Ovary (tissue), 9 donors: ENCODE results near the gene GPSM1. TPM values are rescaled to one million over a fixed set of nuclear protein-coding genes. Genes with fewer than 3 reads are reported as not detected.
"Not testable (repeated sequence)": the region's sequence is repeated elsewhere in the genome, so short reads cannot be mapped to it uniquely, and the experiment has no call there.

Experiments
- DNase-seq, 5 donors: peaks; one replicate each; pipeline ENCODE4 v3.0.0-alpha.2; 2019 to 2020
- H3K27ac ChIP-seq, 2 donors: fragments of 200-600 bp; one replicate each; pipeline versions ENCODE4 v1.5.1 to v1.8.0; 2019 to 2022
- H3K27me3 ChIP-seq: fragments of 200-600 bp; one replicate; pipeline ENCODE4 v1.8.0; 2022
- H3K36me3 ChIP-seq: fragments of 200-600 bp; sonication (generic); one replicate; pipeline ENCODE4 v1.5.1; 2019
- H3K4me1 ChIP-seq: one replicate; pipeline ENCODE4 v1.8.1; 2013; ENCODE audit warnings: mild to moderate bottlenecking, moderate library complexity; ENCODE audit not compliant: insufficient read depth
- H3K4me3 ChIP-seq: fragments of 200-600 bp; sonication (generic); one replicate; pipeline ENCODE4 v1.5.1; 2017
- H3K9me3 ChIP-seq, 2 donors: fragments of 200-600 bp in 1 of 2; sonication (generic) in 1 of 2; one replicate each; pipeline versions ENCODE4 v1.5.1 to v1.8.1; 2013 to 2019; ENCODE audit warnings: mild to moderate bottlenecking in 1 of 2, moderate library complexity in 1 of 2
- CTCF ChIP-seq, 3 donors: fragments of 450-650 bp in 2 of 3; fragments of 200-600 bp in 1 of 3; IDR thresholded peaks; one replicate each; pipeline versions ENCODE4 v1.5.1 to v1.8.0; 2016 to 2022; ENCODE audit warnings: antibody characterized with exemption in 3 of 3, mild to moderate bottlenecking in 1 of 3
- EP300 ChIP-seq: sonication (generic); formaldehyde crosslinking; IDR thresholded peaks from one replicate; pipeline ENCODE4 v1.6.1; 2017; ENCODE audit warnings: antibody characterized with exemption
- POLR2A ChIP-seq: fragments of 450-650 bp; IDR thresholded peaks from one replicate; pipeline ENCODE4 v1.6.1; 2017; ENCODE audit warnings: antibody characterized with exemption, mild to moderate bottlenecking, moderate library complexity
- WGBS, 3 donors: extraction: QIAGEN DNeasy Blood & Tissue Kit in 1 of 3; methylation state at CpG; one replicate each; pipeline versions ENCODE4 v1.1.5 to v1.1.7; 2013 to 2017; 5-methylcytosine and 5-hydroxymethylcytosine counted together
- intact Hi-C, 4 donors: fragments of 100-400 bp; cut with DNase I; formaldehyde crosslinking; loops; one replicate each; pipeline versions ENCODE4 v1.11.0 to v1.15.1; 2022 to 2023
- polyA plus RNA-seq, 2 donors: library from polyadenylated mRNA; stranded (reverse); fragments of 200-250 nt in 1 of 2; fragments of 350-450 nt in 1 of 2; fragmentation: Illumina TruSeq in 1 of 2; extraction: RNeasy Lipid Tissue Mini Kit (QIAGEN cat#74804) in 1 of 2; gene quantifications; one replicate each; pipeline ENCODE4 v1.2.3, GENCODE V29; 2013 to 2014
- total RNA-seq, 7 donors: library from RNA; depleted of rRNA in 2 of 7; stranded (reverse); fragments of >200 nt in 2 of 7; fragmentation: NEBNext Ultra II Directional in 3 of 7; extraction: Animal tissue kit (Norgen Biotek cat#: 25700) in 3 of 7; gene quantifications; one replicate each; pipeline versions ENCODE4 v1.1.0 to v1.2.4, GENCODE V29; 2016 to 2023
- donor health status: DM: no; HTN: no; CAD: no; lungs with moderate emphysema.
- donor health status: DM: no; HTN: no; CAD: no.
- donor health status: Bipolar disorder and iron deficiency.
- donor health status: DM: yes; HTN: yes; CAD: no.
- donor health status: DM: no; HTN: no; CAD: no.
- donor health status: DM: yes; HTN: yes; CAD: no.

The GPSM1 gene
- total and polyA plus RNA-seq, 9 donors: 0.57 to 65.4 (median 36.3) TPM

- Histone ChIP-seq H3K36me3 (no peaks in the 10 kb centered on the region), H3K27me3 (no peaks in the 10 kb centered on the region), H3K4me3 (no peak overlapping the region), H3K27ac (no peak overlapping the region), H3K4me1 (peaks cover 3% of the 10 kb centered on the region), H3K9me3 (no peaks in the 10 kb centered on the region)
- DNase-seq: no peak
- TF ChIP-seq POLR2A (no peak), EP300 (no peak), CTCF (IDR thresholded peaks at IDR 0.05) (no peak)
- intact Hi-C loops: no loop called here
- WGBS, 3 donors: 70 to 84% (median 77%) methylated on average over 9 to 11 of the region's 11 CpGs
These were observed 24.0 kb downstream of the GPSM1 start for GRCh38 chr9:136351252-136351800.

- H3K36me3 ChIP-seq, H3K27me3 ChIP-seq, intact Hi-C loops, H3K4me3 ChIP-seq, H3K9me3 ChIP-seq, H3K4me1 ChIP-seq, H3K27ac ChIP-seq, DNase-seq: not testable (repeated sequence)
- WGBS, 3 donors: 84 to 91% (median 88%) methylated on average over 16 to 22 of the region's 24 CpGs
These were observed 24.5 kb downstream of the GPSM1 start for GRCh38 chr9:136351868-136352267.

GRCh38 chr9:136352682-136353081 lies 25.3 kb downstream of the GPSM1 start:
- Histone ChIP-seq H3K9me3 (no peaks in the 10 kb centered on the region), H3K27ac (no peak overlapping the region), H3K27me3 (no peaks in the 10 kb centered on the region), H3K36me3 (no peaks in the 10 kb centered on the region), H3K4me1 (peaks cover 3% of the 10 kb centered on the region), H3K4me3 (no peak overlapping the region)
- intact Hi-C loops: no loop called here
- WGBS, 3 donors: 54 to 63% (median 57%) methylated on average over 16 of the region's 16 CpGs
- DNase-seq: no peak
- TF ChIP-seq EP300 (no peak), CTCF (IDR thresholded peaks at IDR 0.05) (no peak), POLR2A (no peak)

GRCh38 chr9:136353088-136353487 lies 25.7 kb downstream of the GPSM1 start:
- TF ChIP-seq EP300 (no peak), CTCF (IDR thresholded peaks at IDR 0.05) (no peak), POLR2A (no peak)
- DNase-seq: no peak
- H3K36me3 ChIP-seq: no peaks in the 10 kb centered on the region
- intact Hi-C loops: no loop called here
- no peak overlapping the region for H3K4me3 ChIP-seq
- H3K4me1 ChIP-seq: peaks cover 3% of the 10 kb centered on the region
- no peaks in the 10 kb centered on the region for H3K9me3 ChIP-seq
- no peaks in the 10 kb centered on the region for H3K27me3 ChIP-seq
- no peak overlapping the region for H3K27ac ChIP-seq
- WGBS, 3 donors: 71 to 78% (median 78%) methylated on average over 11 of the region's 11 CpGs

GRCh38 chr9:136353757-136354488 lies 26.6 kb downstream of the GPSM1 start:
- WGBS, 3 donors: 43 to 55% (median 45%) methylated on average over 12 to 13 of the region's 13 CpGs

More at GRCh38 chr9:136353757-136354488, 26.6 kb downstream of the GPSM1 start:
- TF ChIP-seq EP300: no peak
- no peak for TF ChIP-seq POLR2A
- no peak for TF ChIP-seq CTCF (IDR thresholded peaks at IDR 0.05)
- Histone ChIP-seq H3K27ac (peak overlapping the region; percentile 6 to 32), H3K36me3 (no peaks in the 10 kb centered on the region), H3K27me3 (no peaks in the 10 kb centered on the region), H3K9me3 (no peaks in the 10 kb centered on the region), H3K4me1 (peaks cover 3% of the 10 kb centered on the region), H3K4me3 (no peak overlapping the region)
- DNase-seq: peak; percentile 56 to 75 (median 66)
- intact Hi-C loops: no loop called here
